ENCODE results near the gene ATM. TPM values are rescaled to one million over a fixed set of nuclear protein-coding genes. Genes with fewer than 3 reads are reported as not detected.

The ATM gene
- polyA plus RNA-seq, 2 donors: 6.6 to 8.3 TPM

DNA sequence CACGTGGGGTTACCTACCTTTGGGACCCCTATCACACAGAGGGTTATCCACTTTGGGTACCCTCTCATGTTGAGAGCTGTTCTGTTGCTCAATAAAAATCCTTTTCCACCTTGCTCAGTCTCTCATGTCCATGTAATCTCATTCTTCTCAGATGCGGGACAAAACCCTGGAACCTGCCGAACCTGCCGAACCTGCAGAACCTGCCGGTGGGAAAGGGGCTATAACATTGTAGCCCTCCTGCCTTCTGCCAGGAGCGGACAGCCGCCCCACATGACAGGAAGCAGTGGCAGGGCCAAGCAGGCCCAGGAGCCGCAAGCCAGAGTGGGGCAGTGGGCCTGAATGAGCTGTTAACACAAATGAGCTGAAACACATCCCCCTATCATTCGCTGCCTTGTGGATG, 18.5 kb upstream of the ATM start:
- H3K4me1 ChIP-seq (ENCODE audit: control insufficient read depth in 2 of 2, insufficient read depth in 2 of 2, low read length in 1 of 2): peaks cover 0 to 2% of the 10 kb centered on the region in 2 donors
- peaks cover 0 to 22% of the 10 kb centered on the region in 2 donors for H3K36me3 ChIP-seq (ENCODE audit: control insufficient read depth in 2 of 2, insufficient read depth in 2 of 2, low read length in 1 of 2)
- peaks cover 2 to 17% of the 10 kb centered on the region in 2 donors for H3K9me3 ChIP-seq (ENCODE audit: control insufficient read depth in 2 of 2, insufficient read depth in 1 of 2, low read depth in 1 of 2, low read length in 1 of 2)
- no peak overlapping the region for H3K27ac ChIP-seq (ENCODE audit: low read depth in 2 of 2, low read length in 1 of 2)
- WGBS, 2 donors: 93 to 95% methylated on average over 9 of the region's 9 CpGs
- no peak overlapping the region for H3K4me3 ChIP-seq (ENCODE audit: low read depth in 1 of 2, low read length in 2 of 2)
- no peaks in the 10 kb centered on the region for H3K27me3 ChIP-seq (ENCODE audit: control insufficient read depth in 1 of 2, insufficient read depth in 2 of 2, low read length in 2 of 2)

DNA sequence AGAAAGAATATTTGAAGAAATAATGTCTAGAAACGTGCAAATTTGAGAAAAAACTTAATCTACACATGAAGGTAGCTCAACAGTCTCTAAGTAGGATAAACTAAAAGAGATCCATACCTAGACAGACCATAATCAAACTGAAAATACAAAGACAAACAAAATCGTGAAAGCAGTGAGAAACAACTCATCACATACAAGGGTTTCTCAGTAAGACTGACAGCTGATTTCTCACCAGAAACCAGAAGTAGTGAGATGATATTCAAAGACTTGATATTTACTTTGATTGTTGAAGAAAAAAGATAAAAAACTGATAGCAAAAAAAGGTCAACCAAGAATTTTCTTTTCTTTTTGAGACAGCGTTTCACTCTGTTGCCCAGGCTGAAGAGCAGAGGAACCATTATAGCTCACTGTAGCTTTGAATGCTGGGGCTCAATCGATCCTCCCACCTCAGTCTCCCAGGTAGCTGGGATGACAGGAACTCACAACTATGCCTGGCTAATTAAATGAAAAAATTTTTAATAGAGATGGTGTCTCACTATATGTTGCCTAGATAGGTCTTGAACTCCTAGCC, 17.9 kb upstream of the ATM start:
- H3K9me3 ChIP-seq (ENCODE audit: control insufficient read depth in 2 of 2, insufficient read depth in 1 of 2, low read depth in 1 of 2, low read length in 1 of 2): peaks cover 2 to 17% of the 10 kb centered on the region in 2 donors
- 93 to 97% methylated on average over 4 of the region's 4 CpGs for WGBS, 2 donors
- no peak overlapping the region for H3K27ac ChIP-seq (ENCODE audit: low read depth in 2 of 2, low read length in 1 of 2)
- H3K36me3 ChIP-seq (ENCODE audit: control insufficient read depth in 2 of 2, insufficient read depth in 2 of 2, low read length in 1 of 2): peaks cover 0 to 22% of the 10 kb centered on the region in 2 donors
- no peak overlapping the region for H3K4me3 ChIP-seq (ENCODE audit: low read depth in 1 of 2, low read length in 2 of 2)
- H3K4me1 ChIP-seq (ENCODE audit: control insufficient read depth in 2 of 2, insufficient read depth in 2 of 2, low read length in 1 of 2): no peaks in the 10 kb centered on the region
- H3K27me3 ChIP-seq (ENCODE audit: control insufficient read depth in 1 of 2, insufficient read depth in 2 of 2, low read length in 2 of 2): no peaks in the 10 kb centered on the region

DNA sequence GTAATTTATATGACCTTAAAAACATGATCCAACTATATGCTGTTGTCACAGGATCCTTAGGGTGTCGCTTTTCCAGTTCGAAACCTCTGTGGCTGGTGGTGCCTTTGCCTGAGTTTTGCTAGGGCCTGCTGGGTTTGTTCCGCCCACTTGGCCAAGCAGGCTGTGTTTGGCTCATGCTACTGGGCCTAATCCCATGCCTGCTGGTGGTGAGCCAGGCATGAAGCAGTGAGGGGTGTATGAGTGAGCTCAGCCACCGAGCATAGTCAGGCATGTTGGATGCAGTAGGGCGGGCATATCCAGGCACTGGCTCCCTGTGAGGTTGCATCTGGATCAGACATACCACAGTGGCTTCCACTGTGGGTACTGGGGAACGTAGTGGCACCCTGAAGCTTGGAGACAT, 16.7 kb upstream of the ATM start:
- no peaks in the 10 kb centered on the region for H3K4me1 ChIP-seq (ENCODE audit: control insufficient read depth in 2 of 2, insufficient read depth in 2 of 2, low read length in 1 of 2)
- no peaks in the 10 kb centered on the region for H3K27me3 ChIP-seq (ENCODE audit: control insufficient read depth in 1 of 2, insufficient read depth in 2 of 2, low read length in 2 of 2)
- 89 to 93% methylated on average over 6 of the region's 6 CpGs for WGBS, 2 donors
- H3K36me3 ChIP-seq (ENCODE audit: control insufficient read depth in 2 of 2, insufficient read depth in 2 of 2, low read length in 1 of 2): peaks cover 0 to 25% of the 10 kb centered on the region in 2 donors
- peaks cover 2 to 17% of the 10 kb centered on the region in 2 donors for H3K9me3 ChIP-seq (ENCODE audit: control insufficient read depth in 2 of 2, insufficient read depth in 1 of 2, low read depth in 1 of 2, low read length in 1 of 2)
- H3K27ac ChIP-seq (ENCODE audit: low read depth in 2 of 2, low read length in 1 of 2): no peak overlapping the region
- H3K4me3 ChIP-seq (ENCODE audit: low read depth in 1 of 2, low read length in 2 of 2): no peak overlapping the region

DNA sequence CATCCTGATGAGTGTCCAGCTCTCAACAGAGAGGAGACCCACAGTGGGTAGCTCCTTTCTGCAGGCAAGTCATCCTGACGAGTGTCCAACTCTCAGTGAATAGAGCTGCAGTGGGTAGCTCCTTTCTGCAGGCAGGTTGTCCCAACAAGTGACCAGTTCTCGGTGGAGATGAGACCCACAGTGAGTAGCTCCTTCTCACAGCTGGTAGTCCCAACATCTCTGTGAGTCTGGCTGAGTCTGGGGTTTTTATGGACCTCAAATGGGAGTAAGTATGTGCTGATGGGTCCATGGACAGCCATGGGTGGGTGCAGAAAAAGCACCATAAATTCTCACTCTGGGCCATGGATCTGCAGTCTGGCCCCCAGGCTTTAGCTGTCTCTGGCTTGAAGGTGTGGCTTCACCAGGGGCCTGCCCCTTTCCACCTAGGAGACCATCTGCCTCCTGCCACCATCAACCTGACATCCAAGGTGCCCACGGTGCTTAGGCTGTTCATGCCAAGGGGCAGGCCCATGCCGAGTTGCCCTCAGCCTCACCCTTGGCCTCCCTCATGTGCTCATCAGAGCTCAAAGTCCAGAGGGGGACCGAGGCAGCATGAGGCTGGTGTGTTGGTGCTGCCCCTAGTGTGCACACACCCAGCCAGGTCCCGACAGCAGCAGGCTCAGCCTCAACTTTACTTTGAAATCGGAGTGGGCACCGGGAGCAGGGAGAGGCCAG, 15.7 kb upstream of the ATM start:
- 86 to 100% methylated on average over 8 of the region's 8 CpGs for WGBS, 2 donors
- H3K27me3 ChIP-seq (ENCODE audit: control insufficient read depth in 1 of 2, insufficient read depth in 2 of 2, low read length in 2 of 2): no peaks in the 10 kb centered on the region
- no peak overlapping the region for H3K4me3 ChIP-seq (ENCODE audit: low read depth in 1 of 2, low read length in 2 of 2)
- peaks cover 2 to 17% of the 10 kb centered on the region in 2 donors for H3K9me3 ChIP-seq (ENCODE audit: control insufficient read depth in 2 of 2, insufficient read depth in 1 of 2, low read depth in 1 of 2, low read length in 1 of 2)
- H3K36me3 ChIP-seq (ENCODE audit: control insufficient read depth in 2 of 2, insufficient read depth in 2 of 2, low read length in 1 of 2): peaks cover 0 to 24% of the 10 kb centered on the region in 2 donors
- no peaks in the 10 kb centered on the region for H3K4me1 ChIP-seq (ENCODE audit: control insufficient read depth in 2 of 2, insufficient read depth in 2 of 2, low read length in 1 of 2)
- no peak overlapping the region for H3K27ac ChIP-seq (ENCODE audit: low read depth in 2 of 2, low read length in 1 of 2)

DNA sequence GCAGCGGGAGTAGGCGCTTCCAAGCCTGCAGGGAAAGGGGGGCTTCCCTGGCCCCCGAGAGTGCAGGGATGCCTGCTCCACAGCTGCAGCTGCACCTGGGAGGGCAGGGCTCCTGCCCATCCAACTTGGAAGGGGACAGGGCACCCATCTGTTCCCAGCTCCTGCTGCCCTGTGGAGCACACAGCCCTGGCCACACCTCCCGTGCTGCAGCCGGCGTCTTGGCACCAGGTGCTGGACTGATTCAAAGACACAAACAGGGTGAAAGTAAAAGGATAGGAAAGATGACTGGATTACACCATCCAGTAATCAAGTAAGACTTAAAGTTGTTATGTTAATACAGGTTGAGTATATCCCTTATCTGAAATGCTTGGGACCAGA, 15.2 kb upstream of the ATM start:
- 95 to 97% methylated on average over 6 of the region's 6 CpGs for WGBS, 2 donors
- Histone ChIP-seq H3K9me3 (ENCODE audit: control insufficient read depth in 2 of 2, insufficient read depth in 1 of 2, low read depth in 1 of 2, low read length in 1 of 2) (peaks cover 2 to 17% of the 10 kb centered on the region in 2 donors), H3K4me1 (ENCODE audit: control insufficient read depth in 2 of 2, insufficient read depth in 2 of 2, low read length in 1 of 2) (no peaks in the 10 kb centered on the region), H3K27me3 (ENCODE audit: control insufficient read depth in 1 of 2, insufficient read depth in 2 of 2, low read length in 2 of 2) (no peaks in the 10 kb centered on the region), H3K27ac (ENCODE audit: low read depth in 2 of 2, low read length in 1 of 2) (no peak overlapping the region), H3K36me3 (ENCODE audit: control insufficient read depth in 2 of 2, insufficient read depth in 2 of 2, low read length in 1 of 2) (peaks cover 0 to 22% of the 10 kb centered on the region in 2 donors), H3K4me3 (ENCODE audit: low read depth in 1 of 2, low read length in 2 of 2) (no peak overlapping the region)

DNA sequence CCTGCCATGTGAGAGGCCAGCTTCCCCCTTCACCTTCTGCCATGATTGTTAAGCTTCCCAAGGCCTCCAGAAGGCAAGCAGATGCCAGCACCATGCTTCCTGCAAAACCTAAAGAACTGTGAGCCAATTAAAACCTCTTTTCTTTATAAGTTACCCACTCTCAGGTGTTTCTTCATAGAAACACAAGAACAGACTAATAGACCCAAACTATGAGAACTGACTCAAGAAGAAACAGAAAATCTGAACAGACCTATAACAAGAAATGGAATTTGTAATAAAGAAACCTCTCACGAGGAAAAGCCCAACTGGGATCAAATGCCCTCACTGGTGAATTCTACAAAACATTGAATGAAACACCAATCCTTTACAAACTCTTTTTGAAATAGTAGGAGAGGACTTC, 12.4 kb upstream of the ATM start:
- Histone ChIP-seq H3K9me3 (ENCODE audit: control insufficient read depth in 2 of 2, insufficient read depth in 1 of 2, low read depth in 1 of 2, low read length in 1 of 2) (peaks cover 0 to 14% of the 10 kb centered on the region in 2 donors), H3K4me3 (ENCODE audit: low read depth in 1 of 2, low read length in 2 of 2) (no peak overlapping the region), H3K4me1 (ENCODE audit: control insufficient read depth in 2 of 2, insufficient read depth in 2 of 2, low read length in 1 of 2) (no peaks in the 10 kb centered on the region), H3K36me3 (ENCODE audit: control insufficient read depth in 2 of 2, insufficient read depth in 2 of 2, low read length in 1 of 2) (peaks cover 0 to 20% of the 10 kb centered on the region in 2 donors), H3K27me3 (ENCODE audit: control insufficient read depth in 1 of 2, insufficient read depth in 2 of 2, low read length in 2 of 2) (no peaks in the 10 kb centered on the region), H3K27ac (ENCODE audit: low read depth in 2 of 2, low read length in 1 of 2) (no peak overlapping the region)
- WGBS, 2 donors: 94% methylated on average over 1 of the region's 1 CpG

DNA sequence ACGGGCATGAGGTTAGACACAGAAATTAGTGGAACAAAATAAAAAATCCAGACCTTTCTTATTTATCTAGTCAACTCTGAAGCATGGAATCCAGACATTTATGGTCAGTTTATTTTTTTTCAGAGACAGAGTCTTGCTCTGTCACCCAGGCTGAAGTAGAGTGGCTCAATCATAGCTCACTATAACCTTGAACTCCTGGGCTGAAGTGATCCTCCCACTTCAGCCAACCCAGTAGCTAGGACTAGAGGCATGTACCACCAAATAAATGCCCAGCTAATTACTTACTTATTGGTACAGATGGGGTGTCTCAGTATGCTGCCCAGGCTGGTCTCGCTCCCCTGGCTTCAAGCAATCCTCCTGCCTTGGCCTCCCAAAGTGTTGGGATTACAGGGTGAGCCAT, 9.1 kb upstream of the ATM start:
- no peak overlapping the region for H3K27ac ChIP-seq (ENCODE audit: low read depth in 2 of 2, low read length in 1 of 2)
- H3K4me1 ChIP-seq (ENCODE audit: control insufficient read depth in 2 of 2, insufficient read depth in 2 of 2, low read length in 1 of 2): no peaks in the 10 kb centered on the region
- peaks cover 0 to 3% of the 10 kb centered on the region in 2 donors for H3K36me3 ChIP-seq (ENCODE audit: control insufficient read depth in 2 of 2, insufficient read depth in 2 of 2, low read length in 1 of 2)
- no peaks in the 10 kb centered on the region for H3K27me3 ChIP-seq (ENCODE audit: control insufficient read depth in 1 of 2, insufficient read depth in 2 of 2, low read length in 2 of 2)
- 49 to 89% methylated on average over 2 of the region's 2 CpGs for WGBS, 2 donors
- H3K4me3 ChIP-seq (ENCODE audit: low read depth in 1 of 2, low read length in 2 of 2): no peak overlapping the region
- no peaks in the 10 kb centered on the region for H3K9me3 ChIP-seq (ENCODE audit: control insufficient read depth in 2 of 2, insufficient read depth in 1 of 2, low read depth in 1 of 2, low read length in 1 of 2)

DNA sequence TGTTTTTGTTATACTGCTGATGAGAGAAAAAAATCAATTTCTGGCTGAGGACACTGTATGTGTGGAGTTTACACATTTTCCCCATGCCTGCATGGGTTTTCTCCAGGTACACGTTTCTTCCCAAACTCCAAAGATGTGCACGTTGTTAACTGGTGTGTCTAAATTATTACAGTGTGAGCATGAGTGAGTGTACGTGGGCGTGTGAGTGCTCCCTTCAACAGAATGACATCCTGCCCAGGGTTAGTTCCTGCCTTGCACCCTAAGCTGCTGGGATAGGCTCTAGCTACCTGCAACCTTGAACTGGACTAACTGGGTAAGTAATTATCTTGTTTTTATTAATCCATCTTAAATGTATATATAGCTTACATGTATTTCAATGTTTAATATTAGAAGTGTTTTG, 5.9 kb upstream of the ATM start:
- H3K27me3 ChIP-seq (ENCODE audit: control insufficient read depth in 1 of 2, insufficient read depth in 2 of 2, low read length in 2 of 2): no peaks in the 10 kb centered on the region
- no peaks in the 10 kb centered on the region for H3K4me1 ChIP-seq (ENCODE audit: control insufficient read depth in 2 of 2, insufficient read depth in 2 of 2, low read length in 1 of 2)
- no peak overlapping the region for H3K27ac ChIP-seq (ENCODE audit: low read depth in 2 of 2, low read length in 1 of 2)
- 58 to 65% methylated on average over 4 of the region's 4 CpGs for WGBS, 2 donors
- H3K36me3 ChIP-seq (ENCODE audit: control insufficient read depth in 2 of 2, insufficient read depth in 2 of 2, low read length in 1 of 2): no peaks in the 10 kb centered on the region
- no peaks in the 10 kb centered on the region for H3K9me3 ChIP-seq (ENCODE audit: control insufficient read depth in 2 of 2, insufficient read depth in 1 of 2, low read depth in 1 of 2, low read length in 1 of 2)
- no peak overlapping the region for H3K4me3 ChIP-seq (ENCODE audit: low read depth in 1 of 2, low read length in 2 of 2)

DNA sequence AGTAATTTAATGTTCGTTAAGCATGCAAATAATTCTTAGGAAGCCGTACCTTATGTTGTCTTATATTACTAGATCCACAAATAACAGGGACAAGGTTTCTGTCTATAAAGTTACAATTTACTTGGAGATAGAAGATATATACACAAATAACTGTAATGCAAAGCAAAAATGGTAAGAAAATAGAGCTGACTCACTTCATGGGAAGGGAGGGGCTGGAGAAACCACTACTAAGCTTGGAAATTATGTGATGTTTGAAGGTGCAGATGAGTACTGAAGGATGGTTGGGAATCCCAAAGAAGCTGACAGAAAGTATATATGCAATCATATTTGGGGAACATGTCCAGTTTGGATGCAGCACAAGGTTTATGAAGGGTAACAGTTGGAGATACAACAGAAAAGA, 4.4 kb upstream of the ATM start:
- no peaks in the 10 kb centered on the region for H3K4me1 ChIP-seq (ENCODE audit: control insufficient read depth in 2 of 2, insufficient read depth in 2 of 2, low read length in 1 of 2)
- no peak overlapping the region for H3K27ac ChIP-seq (ENCODE audit: low read depth in 2 of 2, low read length in 1 of 2)
- H3K27me3 ChIP-seq (ENCODE audit: control insufficient read depth in 1 of 2, insufficient read depth in 2 of 2, low read length in 2 of 2): no peaks in the 10 kb centered on the region
- WGBS, 2 donors: 42 to 71% methylated on average over 2 of the region's 2 CpGs
- H3K36me3 ChIP-seq (ENCODE audit: control insufficient read depth in 2 of 2, insufficient read depth in 2 of 2, low read length in 1 of 2): no peaks in the 10 kb centered on the region
- no peak overlapping the region for H3K4me3 ChIP-seq (ENCODE audit: low read depth in 1 of 2, low read length in 2 of 2)
- H3K9me3 ChIP-seq (ENCODE audit: control insufficient read depth in 2 of 2, insufficient read depth in 1 of 2, low read depth in 1 of 2, low read length in 1 of 2): no peaks in the 10 kb centered on the region

Measured in esophagus (tissue), 2 donors.